ENCODE data around the gene CCDC40.

Gene CCDC40

GRCh38 chr17:80129006-80129565, 92.6 kb downstream of the CCDC40 start:
- no peak overlapping the region for H3K4me3 ChIP-seq (replicated peaks; ENCODE audit: low read depth, low read length)
- TF ChIP-seq CTCF (IDR thresholded peaks at IDR 0.05; ENCODE audit: low read depth, low read length, missing control alignments): no peak
- DNase-seq (ENCODE audit: extremely low read depth, low read depth): no peak

- DNase-seq (ENCODE audit: extremely low read depth, low read depth): no peak
- no peak overlapping the region for H3K4me3 ChIP-seq (replicated peaks; ENCODE audit: low read depth, low read length)
- no peak for TF ChIP-seq CTCF (IDR thresholded peaks at IDR 0.05; ENCODE audit: low read depth, low read length, missing control alignments)
Observed at GRCh38 chr17:80130992-80131391, 94.5 kb downstream of the CCDC40 start.

- no peak for TF ChIP-seq CTCF (IDR thresholded peaks at IDR 0.05; ENCODE audit: low read depth, low read length, missing control alignments)
- no peak overlapping the region for H3K4me3 ChIP-seq (replicated peaks; ENCODE audit: low read depth, low read length)
- DNase-seq (ENCODE audit: extremely low read depth, low read depth): no peak
Observed at GRCh38 chr17:80132906-80133625, 96.6 kb downstream of the CCDC40 start.

DNA sequence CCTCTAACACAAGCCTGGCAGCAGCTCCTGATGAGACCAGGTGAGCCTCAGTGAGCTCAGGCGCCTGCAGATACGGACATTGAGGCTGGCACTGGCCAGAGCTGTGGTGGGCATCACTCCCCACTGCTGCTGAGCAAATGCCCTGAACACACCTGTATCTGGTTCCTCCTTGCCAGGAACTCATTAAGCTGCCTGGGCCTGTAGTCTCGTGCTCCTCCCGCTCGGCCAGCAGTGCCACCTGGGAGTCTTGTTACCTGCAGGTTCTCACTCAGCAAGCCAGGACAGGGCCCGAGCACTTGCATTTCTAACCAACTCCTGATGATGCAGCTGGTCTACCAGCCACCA, 97.2 kb downstream of the CCDC40 start:
- TF ChIP-seq CTCF (IDR thresholded peaks at IDR 0.05; ENCODE audit: low read depth, low read length, missing control alignments): no peak
- H3K4me3 ChIP-seq (replicated peaks; ENCODE audit: low read depth, low read length): no peak overlapping the region
- DNase-seq (ENCODE audit: extremely low read depth, low read depth): no peak

DNA sequence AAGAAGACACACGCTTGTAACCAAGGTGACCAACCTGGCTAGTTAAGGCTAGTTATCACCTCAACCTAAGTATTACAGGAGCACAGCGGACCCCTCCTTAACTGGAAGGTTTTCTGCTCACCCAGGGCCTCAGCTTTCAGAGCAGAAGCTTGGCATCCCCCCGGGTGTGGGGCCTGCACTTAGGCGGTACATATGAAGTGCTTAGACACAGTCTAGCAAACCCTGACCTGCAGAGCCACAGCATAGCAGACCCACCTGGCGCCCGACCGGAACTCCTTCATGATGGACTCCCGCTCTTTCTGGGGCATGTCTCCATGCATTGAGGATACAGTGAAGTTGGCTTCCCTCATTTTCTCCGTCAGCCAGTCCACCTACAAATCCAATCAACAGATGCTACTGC, 100.7 kb downstream of the CCDC40 start:
- no peak overlapping the region for H3K4me3 ChIP-seq (replicated peaks; ENCODE audit: low read depth, low read length)
- TF ChIP-seq CTCF (IDR thresholded peaks at IDR 0.05; ENCODE audit: low read depth, low read length, missing control alignments): no peak
- no peak for DNase-seq (ENCODE audit: extremely low read depth, low read depth)

GRCh38 chr17:80138856-80139426, 102.5 kb downstream of the CCDC40 start:
- no peak for TF ChIP-seq CTCF (IDR thresholded peaks at IDR 0.05; ENCODE audit: low read depth, low read length, missing control alignments)
- DNase-seq (ENCODE audit: extremely low read depth, low read depth): no peak
- H3K4me3 ChIP-seq (replicated peaks; ENCODE audit: low read depth, low read length): no peak overlapping the region

Data from HFF-Myc (cell line).